HCT116 (cell line): ENCODE measurements around the gene SARS1. TPM values are rescaled to one million over a fixed set of nuclear protein-coding genes. Genes with fewer than 3 reads are reported as not detected.

ENCODE experiments used
- ATAC-seq: fragments of 200-7000 bp; cut with Tn5 transposase; 2 replicates; pipeline ENCODE4 v1.9.1; 2020; ENCODE audit warnings: mild to moderate bottlenecking, moderate library complexity
- BruUV-seq: library from RNA; stranded (reverse); fragments of 400-500 nt; replicated peaks from 2 replicates; lab custom pipeline; 2021; lab: Mats Ljungman, UMichigan
- CTCF ChIA-PET: fragments of 300-600 bp; sonication (Branson Sonifier 250); formaldehyde crosslinking; loops from one replicate; lab custom pipeline; 2021; ENCODE audit warnings: antibody characterized with exemption; lab: Charles Lee
- POLR2A ChIA-PET: fragments of 300-600, 350-600 bp; sonication (Branson Sonifier 250); formaldehyde crosslinking; loops from one replicate; lab custom pipeline; 2021; ENCODE audit warnings: antibody characterized with exemption; lab: Charles Lee
- RAD21 ChIA-PET, 2 experiments: fragments of 300-600 bp; sonication (Branson Sonifier 250); formaldehyde crosslinking; loops; one replicate each; lab custom pipeline; 2023; ENCODE audit warnings: low total read pairs in 2 of 2; ENCODE audit not compliant: uncharacterized antibody in 2 of 2, unreplicated experiment in 2 of 2, low non-redundant PET in 1 of 2; lab: Charles Lee
- DNase-seq: peaks from one replicate; pipeline ENCODE4 v3.0.0-alpha.2; 2010; ENCODE audit warnings: low read depth, low spot score
- H2AFZ ChIP-seq: fragments of 200-600 bp; shearing (Covaris generic), sonication (generic); 2 replicates; pipeline ENCODE4 v1.6.1; 2017; ENCODE audit warnings: low read depth, mixed run types, mixed read lengths, antibody characterized with exemption, low read length; ENCODE audit not compliant: poor library complexity, severe bottlenecking
- H3K27ac ChIP-seq: 2 replicates; pipeline ENCODE4 v1.5.1; 2012; ENCODE audit warnings: low read depth, low read length
- H3K27me3 ChIP-seq: fragments of 200-600 bp; sonication (generic); 2 replicates; pipeline ENCODE4 v1.6.1; 2016; ENCODE audit warnings: mixed run types, low read length, mixed read lengths; ENCODE audit not compliant: insufficient read depth
- H3K36me3 ChIP-seq, 2 experiments: fragments of 200-500 bp in 1 of 2; fragments of 200-600 bp in 1 of 2; sonication (Bioruptor generic) in 1 of 2; sonication (generic) in 1 of 2; 2 replicates each; pipeline versions ENCODE4 v1.5.1 to v1.6.1; 2014 to 2016; ENCODE audit warnings: low read length in 2 of 2, inconsistent platforms in 1 of 2, mixed read lengths in 1 of 2, mixed run types in 1 of 2; ENCODE audit not compliant: insufficient read depth in 2 of 2, control insufficient read depth in 1 of 2
- H3K4me1 ChIP-seq, 2 experiments: fragments of 200-600 bp in 1 of 2; sonication (generic) in 1 of 2; 2 replicates each; pipeline versions ENCODE4 v1.5.1 to v1.6.1; 2012 to 2017; ENCODE audit warnings: low read length in 2 of 2, inconsistent platforms in 1 of 2, mild to moderate bottlenecking in 1 of 2, mixed read lengths in 1 of 2, mixed run types in 1 of 2, moderate library complexity in 1 of 2; ENCODE audit not compliant: insufficient read depth in 2 of 2, control insufficient read depth in 1 of 2
- H3K4me2 ChIP-seq: fragments of 200-600 bp; sonication (generic); 2 replicates; pipeline ENCODE4 v1.6.1; 2017; ENCODE audit warnings: mixed run types, low read length, mixed read lengths
- H3K4me3 ChIP-seq, 2 experiments: fragments of 200-600 bp in 1 of 2; sonication (generic) in 1 of 2; replicated peaks in 1 of 2; 2 replicates each; pipeline ENCODE4 v1.5.1; 2011 to 2016; ENCODE audit warnings: low read length in 2 of 2, control low read depth in 1 of 2, low read depth in 1 of 2, mild to moderate bottlenecking in 1 of 2, mixed read lengths in 1 of 2, mixed run types in 1 of 2
- H3K79me2 ChIP-seq: fragments of 200-600 bp; sonication (generic); 2 replicates; pipeline ENCODE4 v1.6.1; 2017; ENCODE audit warnings: mild to moderate bottlenecking, mixed run types, low read length, moderate library complexity, mixed read lengths; ENCODE audit not compliant: insufficient read depth
- H3K9ac ChIP-seq: fragments of 200-600 bp; sonication (generic); 2 replicates; pipeline ENCODE4 v1.6.1; 2016; ENCODE audit warnings: low read length, mixed read lengths
- H3K9me2 ChIP-seq: fragments of 200-600 bp; sonication (generic), shearing (Covaris generic); 2 replicates; pipeline ENCODE4 v1.6.1; 2017; ENCODE audit warnings: mixed run types, mild to moderate bottlenecking, moderate library complexity; ENCODE audit not compliant: insufficient read depth
- H3K9me3 ChIP-seq, 2 experiments: fragments of 200-500 bp in 1 of 2; fragments of 200-600 bp in 1 of 2; sonication (Bioruptor generic) in 1 of 2; sonication (generic) in 1 of 2; 2 replicates each; pipeline ENCODE4 v1.6.1; 2014 to 2017; ENCODE audit warnings: low read length in 2 of 2, mixed read lengths in 2 of 2, inconsistent platforms in 1 of 2, low read depth in 1 of 2, mild to moderate bottlenecking in 1 of 2, mixed run types in 1 of 2, moderate library complexity in 1 of 2; ENCODE audit not compliant: control insufficient read depth in 1 of 2, insufficient read depth in 1 of 2
- H4K20me1 ChIP-seq: fragments of 200-600 bp; sonication (generic), shearing (Covaris generic); 2 replicates; pipeline ENCODE4 v1.6.1; 2017; ENCODE audit warnings: mixed run types, mild to moderate bottlenecking, moderate library complexity; ENCODE audit not compliant: insufficient read depth
- EGR1 ChIP-seq: IDR thresholded peaks from 2 replicates; pipeline ENCODE4 v1.6.1; 2012; ENCODE audit warnings: low read depth
- JUND ChIP-seq: IDR thresholded peaks from 2 replicates; pipeline ENCODE4 v1.6.1; 2012
- RAD21 ChIP-seq: IDR thresholded peaks from 2 replicates; pipeline ENCODE4 v1.6.1; 2012; ENCODE audit warnings: low read depth, mild to moderate bottlenecking
- SIN3A ChIP-seq: IDR thresholded peaks from 2 replicates; pipeline ENCODE4 v1.6.1; 2012; ENCODE audit warnings: low read depth
- SRF ChIP-seq: IDR thresholded peaks from 2 replicates; pipeline ENCODE4 v1.6.1; 2012; ENCODE audit warnings: low read depth
- TCF7L2 ChIP-seq: IDR thresholded peaks from 2 replicates; pipeline ENCODE4 v1.7.0; 2011; ENCODE audit warnings: borderline replicate concordance, inconsistent platforms; ENCODE audit not compliant: insufficient read depth, insufficient read length; ENCODE audit errors: extremely low read depth
- YY1 ChIP-seq: IDR thresholded peaks from 2 replicates; pipeline ENCODE4 v1.6.1; 2011; ENCODE audit warnings: low read length, low read depth, moderate library complexity, mild to moderate bottlenecking; ENCODE audit not compliant: insufficient replicate concordance; ENCODE audit errors: extremely low read depth
- ZNF274 ChIP-seq: fragments of 200-500 bp; sonication (Bioruptor generic); IDR thresholded peaks from 2 replicates; pipeline ENCODE4 v1.6.1; 2014; ENCODE audit warnings: mild to moderate bottlenecking, low read depth, low read length, inconsistent platforms
- intact Hi-C: fragments of 100-400 bp; cut with micrococcal nuclease; formaldehyde crosslinking; loops from 2 replicates; pipeline ENCODE4 v1.10.0; 2022
- total RNA-seq: library from RNA; stranded (reverse); gene quantifications from one replicate; pipeline ENCODE4 v1.2.1, GENCODE V29; 2021; ENCODE audit not compliant: unreplicated experiment
- TF ChIP-seq, protein P1 (sequence below): IDR thresholded peaks from 2 replicates; pipeline ENCODE4 v1.6.1; 2012
- TF ChIP-seq, protein P2 (sequence below): IDR thresholded peaks from 2 replicates; pipeline ENCODE4 v1.6.1; 2011; ENCODE audit warnings: mild to moderate bottlenecking, low read length, moderate library complexity; ENCODE audit not compliant: insufficient replicate concordance; ENCODE audit errors: extremely low read depth

SARS1 gene
- total RNA-seq, 1 experiment from 2014 or later, result 206 TPM

DNA sequence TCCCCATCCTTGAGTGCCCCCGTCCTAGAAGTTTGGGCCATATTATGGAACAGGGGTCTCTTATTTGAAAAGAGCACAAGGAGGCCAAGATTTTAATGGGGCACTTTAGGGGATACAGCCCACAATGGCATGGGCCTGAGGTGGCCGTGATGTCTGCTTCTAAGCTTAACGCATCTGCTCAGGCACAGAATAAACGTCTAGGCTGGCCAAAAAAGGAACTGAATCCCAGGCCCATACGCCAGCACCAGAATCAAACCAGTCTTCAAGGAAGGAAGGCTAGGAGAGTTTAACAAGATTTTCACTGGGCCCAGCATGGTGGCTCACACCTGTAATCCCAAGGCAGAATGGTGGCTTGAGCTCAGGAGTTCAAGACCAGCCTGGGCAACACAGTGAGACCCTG lies 9.2 kb upstream of the SARS1 start:
- Histone ChIP-seq H3K9me2 (no peaks in the 10 kb centered on the region), H3K9me3 (no peaks in the 10 kb centered on the region), H3K4me2 (no peak overlapping the region), H3K36me3 (no peaks in the 10 kb centered on the region), H3K4me1 (peaks cover 0 to 8% of the 10 kb centered on the region in 2 experiments; a peak in 2 of 4 replicates), H3K4me3 (no peak overlapping the region), H3K79me2 (no peaks in the 10 kb centered on the region), H4K20me1 (no peaks in the 10 kb centered on the region), H3K27ac (no peak overlapping the region), H3K9ac (no peak overlapping the region), H2AFZ (no peak overlapping the region), H3K27me3 (no peaks in the 10 kb centered on the region)
- ChIA-PET RAD21 (no interaction called here), CTCF (no interaction called here), POLR2A (interaction anchor here (1.6 kb wide), 1 partner anchor 10 kb away, joined by 6 read pairs; the partner anchor contains the start of gene SARS1)
- intact Hi-C loops, result loop anchor here (10.0 kb wide), 1 partner anchor 330 kb away; the partner anchor contains the start of gene GPR61
- TF ChIP-seq SIN3A (no peak), ZNF274 (no peak), TCF7L2 (no peak), SRF (no peak), RAD21 (no peak), JUND (no peak), YY1 (no peak), EGR1 (no peak)
- TF ChIP-seq, protein P1, sequence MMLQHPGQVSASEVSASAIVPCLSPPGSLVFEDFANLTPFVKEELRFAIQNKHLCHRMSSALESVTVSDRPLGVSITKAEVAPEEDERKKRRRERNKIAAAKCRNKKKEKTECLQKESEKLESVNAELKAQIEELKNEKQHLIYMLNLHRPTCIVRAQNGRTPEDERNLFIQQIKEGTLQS, result no peak
- TF ChIP-seq, protein P2, sequence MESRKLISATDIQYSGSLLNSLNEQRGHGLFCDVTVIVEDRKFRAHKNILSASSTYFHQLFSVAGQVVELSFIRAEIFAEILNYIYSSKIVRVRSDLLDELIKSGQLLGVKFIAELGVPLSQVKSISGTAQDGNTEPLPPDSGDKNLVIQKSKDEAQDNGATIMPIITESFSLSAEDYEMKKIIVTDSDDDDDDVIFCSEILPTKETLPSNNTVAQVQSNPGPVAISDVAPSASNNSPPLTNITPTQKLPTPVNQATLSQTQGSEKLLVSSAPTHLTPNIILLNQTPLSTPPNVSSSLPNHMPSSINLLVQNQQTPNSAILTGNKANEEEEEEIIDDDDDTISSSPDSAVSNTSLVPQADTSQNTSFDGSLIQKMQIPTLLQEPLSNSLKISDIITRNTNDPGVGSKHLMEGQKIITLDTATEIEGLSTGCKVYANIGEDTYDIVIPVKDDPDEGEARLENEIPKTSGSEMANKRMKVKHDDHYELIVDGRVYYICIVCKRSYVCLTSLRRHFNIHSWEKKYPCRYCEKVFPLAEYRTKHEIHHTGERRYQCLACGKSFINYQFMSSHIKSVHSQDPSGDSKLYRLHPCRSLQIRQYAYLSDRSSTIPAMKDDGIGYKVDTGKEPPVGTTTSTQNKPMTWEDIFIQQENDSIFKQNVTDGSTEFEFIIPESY, result no peak
- ATAC-seq (no peak), DNase-seq (no peak)
- no TSS peak for BruUV-seq
